Osteoblast (primary cell): ENCODE results near the gene HOXA9. TPM values are rescaled to one million over a fixed set of nuclear protein-coding genes. Genes with fewer than 3 reads are reported as not detected.
A peak's percentile ranks its signal among the peaks of the same experiment; 100 is the strongest.

Source experiments
- DNase-seq: peaks from one replicate; pipeline ENCODE4 v3.0.0; 2011; ENCODE audit warnings: low spot score, mixed read lengths; ENCODE audit not compliant: insufficient read length; ENCODE audit errors: missing footprints
- H2AFZ ChIP-seq: 2 replicates; pipeline ENCODE4 v1.6.0; 2011; ENCODE audit warnings: mild to moderate bottlenecking, low read length
- H3K27ac ChIP-seq: 2 replicates; pipeline ENCODE4 v1.5.1; 2011; ENCODE audit warnings: mild to moderate bottlenecking, low read depth, low read length, moderate library complexity
- H3K27me3 ChIP-seq: 2 replicates; pipeline ENCODE4 v1.6.0; 2012; ENCODE audit warnings: mild to moderate bottlenecking, control low read depth, inconsistent platforms, low read length, moderate library complexity; ENCODE audit not compliant: insufficient read depth
- H3K36me3 ChIP-seq: 2 replicates; pipeline ENCODE4 v1.5.1; 2011; ENCODE audit warnings: mild to moderate bottlenecking, low read length, control low read depth, moderate library complexity; ENCODE audit not compliant: insufficient read depth
- H3K4me1 ChIP-seq: 2 replicates; pipeline ENCODE4 v1.5.1; 2011; ENCODE audit warnings: mild to moderate bottlenecking, low read length, control low read depth, moderate library complexity; ENCODE audit not compliant: insufficient read depth
- H3K4me2 ChIP-seq: 2 replicates; pipeline ENCODE4 v1.6.0; 2011; ENCODE audit warnings: mild to moderate bottlenecking, low read length; ENCODE audit not compliant: insufficient read depth
- H3K4me3 ChIP-seq: fragments of 200-600 bp; sonication (generic); 3 replicates; pipeline ENCODE4 v1.5.1; 2012; ENCODE audit warnings: mild to moderate bottlenecking, low read length, inconsistent platforms; ENCODE audit not compliant: insufficient read depth
- H3K79me2 ChIP-seq: 2 replicates; pipeline ENCODE4 v1.6.0; 2012; ENCODE audit warnings: mild to moderate bottlenecking, low read length, control low read depth, inconsistent platforms; ENCODE audit not compliant: insufficient read depth
- H3K9me3 ChIP-seq: 2 replicates; pipeline ENCODE4 v1.5.1; 2011; ENCODE audit warnings: low read depth, low read length, control low read depth
- H4K20me1 ChIP-seq: 2 replicates; pipeline ENCODE4 v1.6.0; 2012; ENCODE audit warnings: mild to moderate bottlenecking, low read length, control low read depth; ENCODE audit not compliant: insufficient read depth
- CTCF ChIP-seq: IDR thresholded peaks from 2 replicates; pipeline ENCODE4 v1.5.1; 2011; ENCODE audit warnings: mild to moderate bottlenecking, low read depth, low read length, moderate library complexity; ENCODE audit errors: extremely low read depth
- total RNA-seq: library from RNA; depleted of rRNA; stranded (reverse); fragments of >200 nt; gene quantifications from 2 replicates; pipeline ENCODE4 v1.2.3, GENCODE V29; 2012

HOXA9 gene
- total RNA-seq, 1 donor: 19.5 TPM

GRCh38 chr7:27194686-27195379 lies 29.5 kb upstream of the HOXA9 start:
- peak overlapping the region; percentile 62 for H3K27ac ChIP-seq
- H3K4me3 ChIP-seq: peak overlapping the region; percentile 72
- peaks cover 49% of the 10 kb centered on the region for H3K4me1 ChIP-seq
- H3K4me2 ChIP-seq: peak overlapping the region; percentile 96
- peaks cover 93% of the 10 kb centered on the region for H3K79me2 ChIP-seq
- H2AFZ ChIP-seq: peak overlapping the region; percentile 36
- TF ChIP-seq CTCF: no peak
- no peaks in the 10 kb centered on the region for H3K9me3 ChIP-seq
- H4K20me1 ChIP-seq: peaks cover 13% of the 10 kb centered on the region
- no peak for DNase-seq
- peaks cover 14% of the 10 kb centered on the region for H3K27me3 ChIP-seq
- no peaks in the 10 kb centered on the region for H3K36me3 ChIP-seq

- peaks cover 13% of the 10 kb centered on the region for H4K20me1 ChIP-seq
- H3K36me3 ChIP-seq: no peaks in the 10 kb centered on the region
- H3K4me2 ChIP-seq: peak overlapping the region; percentile 96
- H3K9me3 ChIP-seq: no peaks in the 10 kb centered on the region
- H3K79me2 ChIP-seq: peaks cover 97% of the 10 kb centered on the region
- peaks cover 55% of the 10 kb centered on the region for H3K4me1 ChIP-seq
- peaks cover 12% of the 10 kb centered on the region for H3K27me3 ChIP-seq
- no peak for TF ChIP-seq CTCF
- H2AFZ ChIP-seq: peak overlapping the region; percentile 71
- peak overlapping the region; percentile 72 for H3K4me3 ChIP-seq
- no peak for DNase-seq
- peak overlapping the region; percentile 85 for H3K27ac ChIP-seq
Observed at GRCh38 chr7:27194002-27194352, 28.6 kb upstream of the HOXA9 start.

- Histone ChIP-seq H3K4me3 (peak overlapping the region; percentile 72), H3K9me3 (no peaks in the 10 kb centered on the region), H3K36me3 (no peaks in the 10 kb centered on the region), H3K27me3 (peaks cover 8% of the 10 kb centered on the region), H3K4me2 (peak overlapping the region; percentile 96), H3K79me2 (peaks cover 97% of the 10 kb centered on the region), H3K27ac (peak overlapping the region; percentile 85), H3K4me1 (peaks cover 60% of the 10 kb centered on the region), H2AFZ (peak overlapping the region; percentile 71), H4K20me1 (peaks cover 13% of the 10 kb centered on the region)
- DNase-seq: no peak
- no peak for TF ChIP-seq CTCF
Observed at GRCh38 chr7:27193335-27194001, 28.1 kb upstream of the HOXA9 start.
